Fibroblast of pulmonary artery (primary cell): ENCODE measurements around the gene CR1L.
A peak's percentile ranks its signal among the peaks of the same experiment; 100 is the strongest.

Experiments
- DNase-seq: peaks from one replicate; pipeline ENCODE4 v3.0.0-alpha.2; 2010; ENCODE audit warnings: low read depth
- H3K4me3 ChIP-seq: replicated peaks from 2 replicates; pipeline ENCODE4 v1.5.1; 2011; ENCODE audit warnings: low read depth, mild to moderate bottlenecking, control low read depth, low read length, moderate library complexity
- CTCF ChIP-seq: IDR thresholded peaks from 2 replicates; pipeline ENCODE4 v1.5.1; 2011; ENCODE audit warnings: mild to moderate bottlenecking, control low read depth, low read length, inconsistent platforms; ENCODE audit errors: missing control alignments

CR1L gene

GRCh38 chr1:207752456-207752998 is 107.6 kb downstream of the CR1L start:
- peak; percentile 11 for DNase-seq
- TF ChIP-seq CTCF: no peak
- H3K4me3 ChIP-seq: peak overlapping the region; percentile 95

- H3K4me3 ChIP-seq: peak overlapping the region; percentile 95
- TF ChIP-seq CTCF: no peak
- no peak for DNase-seq
These were observed 108.7 kb downstream of the CR1L start for GRCh38 chr1:207753611-207754010.

- DNase-seq: no peak
- no peak for TF ChIP-seq CTCF
- H3K4me3 ChIP-seq: no peak overlapping the region
These were observed 109.1 kb downstream of the CR1L start for GRCh38 chr1:207754011-207754410.

- no peak overlapping the region for H3K4me3 ChIP-seq
- no peak for TF ChIP-seq CTCF
- DNase-seq: peak; percentile 29
These were observed 110.2 kb downstream of the CR1L start for GRCh38 chr1:207754974-207755700.

- DNase-seq: no peak
- no peak overlapping the region for H3K4me3 ChIP-seq
- no peak for TF ChIP-seq CTCF
These were observed 111.1 kb downstream of the CR1L start for GRCh38 chr1:207755846-207756693.

GRCh38 chr1:207762622-207763021 is 117.7 kb downstream of the CR1L start:
- no peak overlapping the region for H3K4me3 ChIP-seq
- DNase-seq: no peak
- TF ChIP-seq CTCF: no peak
